ENCODE results near the gene SEMA3D.

The SEMA3D gene

GRCh38 chr7:85144771-85145170, 42.1 kb downstream of the SEMA3D start:
- DNase-seq: no peak
- in situ Hi-C loops (cut with MboI; ENCODE audit: low pct_unique_long_range_greater_than_20kb, low sequenced_read_pairs): no loop called here

DNA sequence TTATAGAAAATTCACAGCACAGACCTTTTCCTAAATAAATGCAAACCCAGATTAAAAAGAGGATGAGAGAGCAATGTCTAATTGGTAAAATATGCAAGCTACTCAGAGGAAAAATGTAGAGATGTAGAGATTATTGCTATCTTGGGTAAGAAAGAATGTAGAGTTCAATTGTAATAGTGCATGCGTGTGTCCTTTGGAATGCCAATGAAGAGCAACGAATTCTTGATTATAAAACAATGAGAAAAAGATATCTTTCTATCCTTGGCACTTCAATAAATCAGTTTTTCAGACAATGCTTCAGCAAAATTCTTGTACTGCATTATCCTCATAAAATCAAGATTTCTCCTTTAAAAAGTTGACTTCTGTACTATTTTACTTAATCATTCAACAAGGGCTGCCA, 50.9 kb downstream of the SEMA3D start:
- in situ Hi-C loops (cut with MboI; ENCODE audit: low pct_unique_long_range_greater_than_20kb, low sequenced_read_pairs): no loop called here

DNA sequence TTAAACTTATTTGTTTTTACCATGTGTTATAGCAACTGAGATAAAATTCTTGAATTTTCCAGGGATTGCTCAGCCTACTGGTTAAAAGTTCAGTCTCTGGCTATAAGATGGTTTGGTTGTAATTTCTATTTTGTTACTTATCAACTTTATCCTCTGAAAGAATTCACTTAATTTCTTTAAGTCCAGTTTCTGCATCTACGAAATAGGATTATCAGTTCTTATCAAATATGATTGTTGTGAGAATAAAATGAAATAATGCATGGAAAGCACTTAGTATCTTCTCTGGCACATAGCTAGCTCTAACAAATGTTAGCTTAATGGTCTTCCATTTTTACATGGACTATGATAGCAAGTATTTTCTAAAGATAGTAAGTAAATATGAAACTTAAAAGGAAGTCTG, 53.3 kb downstream of the SEMA3D start:
- in situ Hi-C loops (cut with MboI; ENCODE audit: low pct_unique_long_range_greater_than_20kb, low sequenced_read_pairs): no loop called here
- DNase-seq: no peak

More for the DNA sequence above, 50.9 kb downstream of the SEMA3D start:
- no peak for DNase-seq

GRCh38 chr7:85133006-85133405, 53.9 kb downstream of the SEMA3D start:
- DNase-seq: no peak
- in situ Hi-C loops (cut with MboI; ENCODE audit: low pct_unique_long_range_greater_than_20kb, low sequenced_read_pairs): no loop called here

DNA sequence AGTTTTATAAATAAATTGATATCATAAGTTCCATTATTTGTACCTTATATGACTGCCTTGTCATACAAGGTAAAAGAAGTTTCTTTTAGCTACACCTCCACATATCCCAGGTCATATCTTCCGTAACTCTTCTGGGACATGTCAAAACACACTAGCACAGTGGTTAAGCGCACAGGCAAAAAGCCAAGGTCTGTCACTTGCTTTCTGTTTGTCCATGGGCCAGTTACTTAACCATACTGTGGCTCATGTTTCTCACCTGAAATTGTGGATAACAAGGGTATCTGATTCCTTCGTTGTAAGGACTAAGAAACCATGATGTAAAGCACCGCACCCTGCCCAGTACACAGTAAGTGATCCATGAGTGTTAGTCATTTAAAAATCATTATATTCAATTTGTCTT, 56.2 kb downstream of the SEMA3D start:
- DNase-seq: no peak
- in situ Hi-C loops (cut with MboI; ENCODE audit: low pct_unique_long_range_greater_than_20kb, low sequenced_read_pairs): no loop called here

DNA sequence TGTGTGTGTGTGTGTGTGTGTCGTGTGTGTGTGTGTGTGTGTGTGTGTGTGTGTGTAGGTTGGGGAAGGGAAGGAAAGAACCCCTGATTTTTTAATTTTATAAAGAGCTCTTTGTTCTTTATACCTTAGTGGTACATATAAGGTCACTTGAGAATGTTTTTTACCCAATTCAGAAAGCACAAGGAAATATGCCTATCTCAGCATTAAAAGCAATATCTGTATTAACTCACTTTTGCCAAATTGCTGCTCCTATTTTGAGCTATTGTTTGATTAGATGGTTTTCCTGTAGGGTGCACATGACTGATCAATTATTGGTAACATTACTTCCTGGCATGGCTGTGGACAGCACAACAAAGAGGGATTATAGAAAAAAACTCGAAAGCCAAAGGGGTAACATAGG, 60.5 kb downstream of the SEMA3D start:
- in situ Hi-C loops (cut with MboI; ENCODE audit: low pct_unique_long_range_greater_than_20kb, low sequenced_read_pairs): no loop called here

DNA sequence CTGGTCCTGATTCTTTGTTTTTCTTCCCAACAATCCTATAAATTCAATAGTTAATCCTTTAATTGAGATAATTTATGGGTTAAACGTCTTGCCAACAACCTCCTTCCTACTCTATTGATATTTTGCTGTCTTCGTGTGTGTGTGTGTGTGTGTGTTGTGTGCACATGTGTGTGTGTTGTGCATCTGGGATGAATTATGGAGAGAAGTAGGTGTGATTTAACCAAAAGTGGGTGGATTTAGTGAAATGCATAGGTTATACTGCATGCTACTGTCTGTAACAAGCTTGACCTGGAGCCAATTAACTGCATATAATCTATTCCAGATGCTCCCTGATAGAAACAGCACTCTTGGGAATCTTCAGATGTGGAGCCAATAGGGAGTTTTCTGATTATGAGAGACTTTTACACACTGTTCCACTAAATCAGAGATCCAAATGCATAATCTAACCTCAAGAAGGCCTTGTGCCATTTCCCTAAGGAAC, 61.2 kb downstream of the SEMA3D start:
- DNase-seq: no peak
- in situ Hi-C loops (cut with MboI; ENCODE audit: low pct_unique_long_range_greater_than_20kb, low sequenced_read_pairs): no loop called here

More for the DNA sequence above, 60.5 kb downstream of the SEMA3D start:
- DNase-seq: no peak

- no peak for DNase-seq
- in situ Hi-C loops (cut with MboI; ENCODE audit: low pct_unique_long_range_greater_than_20kb, low sequenced_read_pairs): no loop called here
These were observed 61.7 kb downstream of the SEMA3D start for GRCh38 chr7:85125176-85125575.

- DNase-seq: no peak
- in situ Hi-C loops (cut with MboI; ENCODE audit: low pct_unique_long_range_greater_than_20kb, low sequenced_read_pairs): no loop called here
These were observed 66.9 kb downstream of the SEMA3D start for GRCh38 chr7:85119934-85120333.

DNA sequence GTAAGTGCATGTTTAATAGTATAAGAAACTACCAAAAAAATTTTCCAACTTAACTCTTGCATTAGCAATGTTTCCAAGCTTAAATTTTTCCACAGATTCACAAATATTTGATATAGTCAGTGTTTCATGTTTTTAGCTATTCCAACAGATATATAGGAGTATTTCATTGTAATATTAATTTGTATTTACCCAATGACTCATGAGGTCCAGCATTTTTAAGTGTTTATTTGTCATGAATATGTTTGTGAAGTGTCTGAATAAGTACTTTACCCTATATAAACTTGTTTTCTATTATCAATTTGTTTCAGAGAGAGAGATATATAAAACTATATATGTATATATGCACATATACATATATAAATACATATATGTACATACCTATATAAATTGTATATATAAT, 71.0 kb downstream of the SEMA3D start:
- no peak for DNase-seq
- in situ Hi-C loops (cut with MboI; ENCODE audit: low pct_unique_long_range_greater_than_20kb, low sequenced_read_pairs): no loop called here

GRCh38 chr7:85115006-85115405, 71.8 kb downstream of the SEMA3D start:
- in situ Hi-C loops (cut with MboI; ENCODE audit: low pct_unique_long_range_greater_than_20kb, low sequenced_read_pairs): no loop called here
- no peak for DNase-seq

DNA sequence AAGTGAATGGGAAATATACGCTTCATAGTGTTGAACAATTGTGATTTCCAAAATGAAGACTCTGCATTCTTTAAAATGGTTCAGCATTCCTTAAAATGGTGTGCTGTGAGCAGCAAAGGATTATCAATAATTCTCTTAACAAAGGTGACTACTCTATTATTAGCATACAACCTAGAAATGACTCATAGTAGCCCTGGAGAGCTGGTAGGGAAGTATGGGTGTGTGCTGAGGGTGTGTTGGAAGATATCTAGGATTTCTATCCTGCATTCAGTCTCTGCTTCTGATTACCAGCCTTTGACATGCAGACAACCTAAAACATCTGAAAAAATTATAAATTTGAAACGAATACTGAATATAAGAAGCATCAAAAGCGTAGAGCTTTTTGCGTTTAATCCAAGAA, 72.5 kb downstream of the SEMA3D start:
- no peak for DNase-seq
- in situ Hi-C loops (cut with MboI; ENCODE audit: low pct_unique_long_range_greater_than_20kb, low sequenced_read_pairs): no loop called here

- DNase-seq: no peak
- in situ Hi-C loops (cut with MboI; ENCODE audit: low pct_unique_long_range_greater_than_20kb, low sequenced_read_pairs): no loop called here
These were observed 75.1 kb downstream of the SEMA3D start for GRCh38 chr7:85111761-85112160.

DNA sequence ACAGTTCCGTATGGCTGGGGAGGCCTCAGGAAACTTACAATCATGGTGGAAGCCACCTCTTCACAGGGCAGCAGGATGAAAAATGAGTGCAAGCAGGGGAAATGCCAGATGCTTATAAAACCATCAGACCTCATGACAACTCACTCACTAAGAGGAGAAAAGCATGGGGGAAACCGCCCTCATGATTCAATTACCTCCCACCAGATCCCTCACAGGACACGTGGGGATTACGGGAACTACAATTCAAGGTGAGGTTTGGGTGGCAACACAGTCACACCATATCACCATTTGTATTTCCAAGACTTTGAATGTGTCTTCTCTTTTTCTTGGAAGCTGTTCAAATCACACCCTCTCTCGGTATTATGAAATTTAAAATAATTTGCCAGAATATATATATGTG, 80.1 kb downstream of the SEMA3D start:
- in situ Hi-C loops (cut with MboI; ENCODE audit: low pct_unique_long_range_greater_than_20kb, low sequenced_read_pairs): no loop called here
- DNase-seq: no peak

DNA sequence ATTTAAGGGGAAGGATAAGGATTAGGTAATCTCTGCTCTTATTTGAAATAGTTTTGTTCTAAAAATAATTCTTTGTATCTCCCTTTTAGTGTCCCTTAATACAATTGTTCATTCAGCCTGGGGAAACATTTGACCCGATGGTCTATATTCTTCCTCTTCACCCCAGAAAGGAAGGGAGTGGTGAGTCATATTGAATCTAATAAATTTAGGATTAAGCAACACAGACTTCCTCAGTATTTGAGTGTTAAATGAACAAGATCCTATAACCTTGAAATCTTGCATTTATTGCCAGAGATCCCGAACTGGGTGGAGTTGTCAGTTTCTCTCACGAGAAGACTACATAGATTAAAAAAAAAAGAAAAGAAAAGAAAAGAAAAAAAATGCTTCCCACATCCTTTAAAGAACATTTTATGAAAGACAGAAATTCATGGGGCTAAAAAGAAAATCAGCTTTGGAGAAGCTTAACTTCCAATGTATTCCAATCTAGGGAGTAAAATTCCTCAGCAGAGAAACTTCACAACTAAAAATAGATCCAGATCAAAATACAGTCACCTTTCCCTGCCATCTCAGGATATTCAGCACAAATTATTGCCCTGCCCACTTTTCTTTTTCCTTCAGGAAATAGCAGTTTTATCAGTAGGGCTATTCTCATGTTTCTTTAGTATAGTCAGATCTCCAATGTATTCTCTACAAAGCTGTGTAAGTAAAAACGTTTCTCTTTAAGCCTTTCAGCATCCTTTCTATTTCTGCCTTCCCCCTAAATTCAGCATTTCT, 82.2 kb downstream of the SEMA3D start:
- peak; percentile 15 for DNase-seq
- in situ Hi-C loops (cut with MboI; ENCODE audit: low pct_unique_long_range_greater_than_20kb, low sequenced_read_pairs): no loop called here

DNA sequence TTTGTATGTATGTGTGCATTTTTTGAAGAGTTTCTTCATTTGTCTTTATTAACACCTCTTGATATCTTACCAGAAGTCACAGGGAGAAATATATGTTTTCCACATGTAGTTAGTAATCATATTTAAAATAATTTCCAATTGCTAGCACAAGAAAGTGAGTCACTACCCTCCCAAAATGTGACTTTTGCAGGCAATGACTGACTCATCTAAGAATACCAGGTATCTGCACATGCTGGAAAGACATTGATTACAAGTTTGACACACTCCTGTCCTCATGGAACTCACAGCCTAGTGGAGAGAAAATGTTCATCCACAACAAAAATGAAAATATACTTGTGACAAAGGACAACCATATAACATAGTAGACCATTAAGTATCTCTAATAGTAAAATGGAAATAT, 82.9 kb downstream of the SEMA3D start:
- in situ Hi-C loops (cut with MboI; ENCODE audit: low pct_unique_long_range_greater_than_20kb, low sequenced_read_pairs): no loop called here
- no peak for DNase-seq

DNA sequence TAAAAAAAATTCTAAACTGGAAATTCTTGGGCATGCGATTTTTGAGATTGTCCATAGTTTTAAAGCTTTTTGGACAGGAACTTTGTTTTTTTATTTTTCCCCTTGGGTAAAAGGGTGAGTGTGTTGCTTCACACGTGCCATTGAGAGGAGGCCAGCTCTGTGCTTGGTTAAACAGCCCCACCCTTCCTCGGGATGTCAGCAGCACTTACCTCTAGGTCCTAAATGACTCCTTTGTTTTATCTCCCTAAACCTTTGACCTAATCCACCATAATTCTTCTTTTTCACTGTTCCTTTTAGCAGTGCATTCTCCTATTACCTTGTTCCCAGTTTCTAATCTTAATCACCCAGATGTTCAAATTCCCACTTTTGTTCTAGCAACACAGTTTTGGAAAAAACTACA, 83.5 kb downstream of the SEMA3D start:
- in situ Hi-C loops (cut with MboI; ENCODE audit: low pct_unique_long_range_greater_than_20kb, low sequenced_read_pairs): no loop called here
- DNase-seq: no peak

DNA sequence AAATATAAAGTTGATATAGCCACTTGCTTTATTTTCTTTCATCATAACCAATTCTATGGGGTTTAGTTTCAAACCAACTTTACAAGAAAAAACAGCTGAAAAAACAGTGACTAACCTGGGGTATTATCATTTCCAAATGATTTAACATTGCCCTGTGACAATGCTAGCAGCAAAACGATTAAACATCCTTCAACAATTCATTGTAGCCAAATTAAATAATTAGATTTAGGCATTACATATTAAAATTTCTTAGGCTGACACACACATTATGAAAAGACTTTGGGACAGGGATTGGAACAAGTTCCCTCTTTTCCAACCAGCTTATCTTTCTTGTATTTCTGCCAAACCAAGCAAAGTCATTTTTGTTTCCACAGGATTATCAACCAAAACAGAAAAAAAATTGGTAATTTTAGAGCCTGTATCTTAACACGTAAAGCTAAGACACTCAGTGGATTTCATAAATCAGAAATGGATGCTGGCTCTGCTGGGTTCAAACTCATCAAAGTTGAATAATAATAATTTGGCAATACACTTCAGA, 84.0 kb downstream of the SEMA3D start:
- in situ Hi-C loops (cut with MboI; ENCODE audit: low pct_unique_long_range_greater_than_20kb, low sequenced_read_pairs): no loop called here

DNA sequence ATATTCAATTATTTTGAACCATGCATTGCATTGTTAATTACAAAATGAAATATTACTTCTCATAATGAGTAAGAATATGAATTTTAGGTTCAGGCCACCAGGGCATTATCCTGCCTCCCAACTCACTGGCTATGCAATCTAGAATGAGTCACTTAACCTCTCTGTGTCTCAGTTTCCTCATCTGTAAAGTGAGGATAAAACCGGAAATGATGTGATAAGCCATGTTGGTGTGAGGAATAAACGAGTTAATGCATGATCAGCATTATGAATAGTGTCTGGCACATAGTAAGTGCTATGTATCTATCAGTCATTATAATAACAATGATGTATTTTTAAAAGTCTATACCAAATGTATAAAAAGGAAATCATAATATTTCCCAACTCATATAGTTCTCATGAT, 85.5 kb downstream of the SEMA3D start:
- DNase-seq: no peak
- in situ Hi-C loops (cut with MboI; ENCODE audit: low pct_unique_long_range_greater_than_20kb, low sequenced_read_pairs): no loop called here

More for the DNA sequence above, 84.0 kb downstream of the SEMA3D start:
- no peak for DNase-seq

DNA sequence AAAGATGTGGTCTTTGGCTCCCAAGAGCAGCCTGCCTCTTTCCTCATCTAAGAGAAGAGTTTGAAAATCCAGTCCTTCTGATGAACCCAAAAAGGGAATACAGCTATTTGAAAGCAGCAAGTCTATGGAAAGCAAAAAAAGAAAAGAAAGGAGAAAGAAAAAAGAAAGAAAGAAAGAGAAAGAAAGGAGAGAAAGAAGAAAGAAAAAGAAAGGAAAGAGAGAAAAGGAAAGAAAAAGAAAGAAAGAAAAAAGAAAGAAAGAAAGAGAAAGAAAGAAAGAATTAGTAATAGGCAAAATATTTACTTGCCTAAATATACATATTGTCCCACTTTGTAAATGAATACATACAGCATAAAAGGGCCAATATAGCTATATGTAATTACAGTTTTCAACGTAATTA, 89.0 kb downstream of the SEMA3D start:
- in situ Hi-C loops (cut with MboI; ENCODE audit: low pct_unique_long_range_greater_than_20kb, low sequenced_read_pairs): no loop called here
- DNase-seq: no peak

GRCh38 chr7:85095806-85096205, 91.0 kb downstream of the SEMA3D start:
- in situ Hi-C loops (cut with MboI; ENCODE audit: low pct_unique_long_range_greater_than_20kb, low sequenced_read_pairs): no loop called here

More at GRCh38 chr7:85095806-85096205, 91.0 kb downstream of the SEMA3D start:
- DNase-seq: no peak

Data from KBM-7 (cell line).